C4-2B (cell line): ENCODE results near the gene PRRC1.
A peak's percentile ranks its signal among the peaks of the same experiment; 100 is the strongest.

Experiments
- H3K27ac ChIP-seq: fragments of 450-650 bp; 2 replicates; pipeline ENCODE4 v1.5.1; 2017
- CTCF ChIP-seq: fragments of 450-650 bp; conservative IDR thresholded peaks from 2 replicates; pipeline ENCODE4 v1.5.1; 2017; ENCODE audit warnings: mild to moderate bottlenecking
- ZFX ChIP-seq: fragments of 450-650 bp; IDR thresholded peaks from 2 replicates; pipeline ENCODE4 v1.6.1; 2017

The PRRC1 gene

GRCh38 chr5:127572930-127573329, 55.5 kb downstream of the PRRC1 start:
- TF ChIP-seq CTCF (peak; percentile 71), ZFX (no peak)
- no peak overlapping the region for H3K27ac ChIP-seq

- H3K27ac ChIP-seq = no peak overlapping the region
- no peak for TF ChIP-seq ZFX
- no peak for TF ChIP-seq CTCF
Observed at GRCh38 chr5:127574852-127575679, 57.6 kb downstream of the PRRC1 start.

GRCh38 chr5:127577458-127577857, 60.0 kb downstream of the PRRC1 start:
- no peak for TF ChIP-seq CTCF
- TF ChIP-seq ZFX = no peak
- H3K27ac ChIP-seq = no peak overlapping the region

- TF ChIP-seq ZFX (no peak), CTCF (no peak)
Observed at GRCh38 chr5:127580731-127581130, 63.3 kb downstream of the PRRC1 start.

GRCh38 chr5:127581450-127581849, 64.0 kb downstream of the PRRC1 start:
- TF ChIP-seq CTCF (no peak), ZFX (no peak)
- no peak overlapping the region for H3K27ac ChIP-seq

More at GRCh38 chr5:127580731-127581130, 63.3 kb downstream of the PRRC1 start:
- no peak overlapping the region for H3K27ac ChIP-seq

GRCh38 chr5:127582773-127583370, 65.4 kb downstream of the PRRC1 start:
- TF ChIP-seq ZFX = no peak
- no peak overlapping the region for H3K27ac ChIP-seq

- H3K27ac ChIP-seq = no peak overlapping the region
- TF ChIP-seq ZFX (no peak), CTCF (no peak)
Observed at GRCh38 chr5:127583866-127584265, 66.4 kb downstream of the PRRC1 start.
